NCI-H748 (cell line): Measurements from ENCODE around the gene TMEM145.
A peak's percentile ranks its signal among the peaks of the same experiment; 100 is the strongest.

Experiments
- DNase-seq: peaks from one replicate; lab custom pipeline; 2025; ENCODE audit not compliant: unreplicated experiment; lab: John Stamatoyannopoulos, UW

The TMEM145 gene

GRCh38 chr19:42357290-42357689 is 44.2 kb downstream of the TMEM145 start:
- DNase-seq = no peak

GRCh38 chr19:42360787-42361544 is 47.9 kb downstream of the TMEM145 start:
- DNase-seq = peak; percentile 21

- DNase-seq = no peak
Observed at GRCh38 chr19:42361545-42361910, 48.4 kb downstream of the TMEM145 start.

- DNase-seq = no peak
Observed at GRCh38 chr19:42362342-42362741, 49.2 kb downstream of the TMEM145 start.

GRCh38 chr19:42362891-42363440 is 49.9 kb downstream of the TMEM145 start:
- DNase-seq = no peak

GRCh38 chr19:42363614-42364346 is 50.7 kb downstream of the TMEM145 start:
- no peak for DNase-seq

- no peak for DNase-seq
Observed at GRCh38 chr19:42366673-42367072, 53.6 kb downstream of the TMEM145 start.

GRCh38 chr19:42367929-42368328 is 54.8 kb downstream of the TMEM145 start:
- DNase-seq = no peak

- DNase-seq = no peak
Observed at GRCh38 chr19:42368360-42368759, 55.3 kb downstream of the TMEM145 start.

- no peak for DNase-seq
Observed at GRCh38 chr19:42368765-42369164, 55.7 kb downstream of the TMEM145 start.

- no peak for DNase-seq
Observed at GRCh38 chr19:42369433-42370067, 56.4 kb downstream of the TMEM145 start.

- DNase-seq = peak; percentile 69
Observed at GRCh38 chr19:42370068-42370520, 57.0 kb downstream of the TMEM145 start.

- DNase-seq = no peak
Observed at GRCh38 chr19:42370626-42371175, 57.6 kb downstream of the TMEM145 start.
